Colonic mucosa (tissue), 4 donors: ENCODE measurements around the gene JMJD1C. TPM values are rescaled to one million over a fixed set of nuclear protein-coding genes. Genes with fewer than 3 reads are reported as not detected.

Experiments
- DNase-seq: peaks from one replicate; pipeline ENCODE4 v3.0.0-alpha.2; 2020
- H3K27ac ChIP-seq: fragments of 200-600 bp; one replicate; pipeline ENCODE4 v1.8.0; 2021
- H3K27me3 ChIP-seq: fragments of 200-600 bp; one replicate; pipeline ENCODE4 v1.8.0; 2021
- H3K36me3 ChIP-seq: fragments of 200-600 bp; one replicate; pipeline ENCODE4 v1.8.0; 2021
- H3K4me1 ChIP-seq: fragments of 200-600 bp; one replicate; pipeline ENCODE4 v1.8.0; 2021; ENCODE audit warnings: mild to moderate bottlenecking
- H3K4me3 ChIP-seq: fragments of 200-600 bp; one replicate; pipeline ENCODE4 v1.8.0; 2021
- H3K9ac ChIP-seq, 2 donors: one replicate each; pipeline ENCODE4 v1.7.0; 2013; ENCODE audit warnings: control low read depth in 2 of 2, low read depth in 2 of 2, low read length in 2 of 2
- H3K9me3 ChIP-seq: fragments of 200-600 bp; one replicate; pipeline ENCODE4 v1.8.0; 2021
- intact Hi-C: fragments of 100-400 bp; cut with DNase I; formaldehyde crosslinking; loops from one replicate; pipeline ENCODE4 v1.14.1; 2022
- total RNA-seq, 2 donors: library from RNA; stranded (reverse); fragmentation: NEBNext Ultra II Directional in 1 of 2; extraction: Animal tissue kit (Norgen Biotek cat#: 25700) in 1 of 2; gene quantifications; one replicate each; pipeline ENCODE4 v1.2.1, GENCODE V29; 2021
- TF ChIP-seq, protein P1 (sequence below): fragments of 200-600 bp; IDR thresholded peaks from one replicate; pipeline ENCODE4 v1.8.0; 2022; ENCODE audit warnings: antibody characterized with exemption, mild to moderate bottlenecking
- donor health status: healthy.
- donor health status: DM: no; HTN: no; CAD: no.
- donor health status: DM: no; HTN: no; CAD: no.

Gene JMJD1C
- total RNA-seq, 2 donors from 2014 or later: 37.7 to 72.2 TPM

DNA sequence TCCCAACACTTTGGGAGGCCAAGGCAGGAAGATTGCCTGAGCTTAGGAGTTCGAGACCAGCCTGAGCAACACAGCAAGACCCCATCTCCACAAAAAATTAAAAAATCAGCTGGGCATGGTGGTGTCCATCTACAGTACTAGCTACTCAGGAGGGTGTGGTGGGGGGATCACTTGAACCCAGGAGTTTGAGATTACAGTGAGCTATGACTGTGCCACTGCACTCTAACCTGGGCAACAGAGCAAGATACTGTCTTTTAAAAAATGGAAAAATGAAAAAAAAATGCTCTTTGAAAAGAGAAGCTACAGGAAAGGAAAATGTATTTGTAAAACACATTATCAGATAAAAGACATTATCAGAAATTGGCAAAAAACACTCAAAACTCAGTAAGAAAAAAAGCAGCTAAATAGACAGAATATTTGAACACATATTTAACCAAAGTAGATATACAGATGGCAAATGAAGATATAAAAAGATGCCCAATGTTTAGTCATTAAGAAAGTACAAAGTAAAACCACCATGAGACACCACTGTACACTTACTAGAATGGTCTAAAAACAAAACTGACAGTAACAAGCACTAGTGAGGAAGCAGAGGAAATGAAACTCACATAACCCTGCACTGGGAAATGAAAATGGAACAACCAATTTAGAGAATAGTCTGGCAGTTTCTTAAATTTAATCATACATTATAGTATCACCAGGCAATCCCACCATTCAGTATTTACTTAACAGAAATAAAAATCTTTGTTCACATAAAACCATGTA is 292.1 kb downstream of the JMJD1C start:
- Histone ChIP-seq H3K9ac (no peak overlapping the region), H3K4me3 (no peak overlapping the region), H3K4me1 (no peaks in the 10 kb centered on the region), H3K9me3 (no peaks in the 10 kb centered on the region), H3K36me3 (no peaks in the 10 kb centered on the region), H3K27me3 (no peaks in the 10 kb centered on the region), H3K27ac (no peak overlapping the region)
- DNase-seq: no peak
- TF ChIP-seq, protein P1, sequence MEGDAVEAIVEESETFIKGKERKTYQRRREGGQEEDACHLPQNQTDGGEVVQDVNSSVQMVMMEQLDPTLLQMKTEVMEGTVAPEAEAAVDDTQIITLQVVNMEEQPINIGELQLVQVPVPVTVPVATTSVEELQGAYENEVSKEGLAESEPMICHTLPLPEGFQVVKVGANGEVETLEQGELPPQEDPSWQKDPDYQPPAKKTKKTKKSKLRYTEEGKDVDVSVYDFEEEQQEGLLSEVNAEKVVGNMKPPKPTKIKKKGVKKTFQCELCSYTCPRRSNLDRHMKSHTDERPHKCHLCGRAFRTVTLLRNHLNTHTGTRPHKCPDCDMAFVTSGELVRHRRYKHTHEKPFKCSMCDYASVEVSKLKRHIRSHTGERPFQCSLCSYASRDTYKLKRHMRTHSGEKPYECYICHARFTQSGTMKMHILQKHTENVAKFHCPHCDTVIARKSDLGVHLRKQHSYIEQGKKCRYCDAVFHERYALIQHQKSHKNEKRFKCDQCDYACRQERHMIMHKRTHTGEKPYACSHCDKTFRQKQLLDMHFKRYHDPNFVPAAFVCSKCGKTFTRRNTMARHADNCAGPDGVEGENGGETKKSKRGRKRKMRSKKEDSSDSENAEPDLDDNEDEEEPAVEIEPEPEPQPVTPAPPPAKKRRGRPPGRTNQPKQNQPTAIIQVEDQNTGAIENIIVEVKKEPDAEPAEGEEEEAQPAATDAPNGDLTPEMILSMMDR: no peak
- intact Hi-C loops: no loop called here

DNA sequence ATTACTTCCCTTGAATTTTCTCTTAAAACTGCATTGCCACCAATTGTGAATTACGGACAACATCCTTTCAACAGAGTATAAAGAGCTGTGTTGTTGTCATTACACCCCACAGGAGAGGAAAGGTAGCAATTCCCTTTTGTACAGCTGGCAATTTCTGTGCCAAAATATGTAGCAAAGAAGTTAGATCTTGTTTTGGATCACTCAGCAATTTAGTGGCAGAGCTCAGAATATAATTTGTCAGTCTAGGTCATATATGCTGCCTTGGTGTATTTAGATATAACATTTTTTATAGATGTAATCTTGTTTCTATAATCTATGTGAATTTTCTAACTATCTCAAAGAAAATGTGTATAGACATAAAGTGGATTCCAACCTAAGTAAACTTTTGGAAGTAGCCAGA is 293.9 kb downstream of the JMJD1C start:
- no peaks in the 10 kb centered on the region for H3K4me1 ChIP-seq
- H3K36me3 ChIP-seq: no peaks in the 10 kb centered on the region
- H3K4me3 ChIP-seq: no peak overlapping the region
- DNase-seq: no peak
- intact Hi-C loops: no loop called here
- no peaks in the 10 kb centered on the region for H3K27me3 ChIP-seq
- TF ChIP-seq, protein P1: no peak
- no peak overlapping the region for H3K9ac ChIP-seq
- H3K27ac ChIP-seq: no peak overlapping the region
- no peaks in the 10 kb centered on the region for H3K9me3 ChIP-seq

DNA sequence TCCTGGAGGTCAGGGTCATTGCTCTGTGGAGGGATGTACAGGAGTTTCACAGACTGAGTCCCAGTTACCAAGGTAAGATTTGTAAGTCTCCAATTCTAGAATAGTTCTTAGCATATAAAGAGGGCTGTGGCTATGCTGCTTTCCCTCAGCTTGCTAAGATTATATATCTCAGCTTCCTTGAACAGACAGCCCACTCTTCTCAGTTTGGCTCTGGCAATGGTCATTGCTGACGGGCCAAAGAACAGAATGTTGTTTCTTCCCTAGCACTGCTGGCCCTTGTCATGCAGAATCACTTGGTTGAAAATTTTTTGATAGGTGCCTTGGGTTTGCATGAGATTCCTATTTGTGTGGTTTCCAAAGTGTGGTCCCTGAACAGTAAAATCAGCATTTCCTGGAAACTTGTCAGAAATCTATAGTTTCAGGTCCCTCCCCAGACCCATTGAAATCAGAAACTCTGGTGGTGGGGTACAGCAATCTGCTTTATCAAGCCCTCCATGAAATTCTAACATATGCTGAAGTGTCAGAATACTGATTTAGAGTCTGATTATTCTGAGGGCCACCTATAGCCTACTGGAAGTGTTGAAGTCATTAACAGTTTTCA is 294.4 kb downstream of the JMJD1C start:
- TF ChIP-seq, protein P1: no peak
- Histone ChIP-seq H3K4me3 (no peak overlapping the region), H3K9me3 (no peaks in the 10 kb centered on the region), H3K4me1 (no peaks in the 10 kb centered on the region), H3K36me3 (no peaks in the 10 kb centered on the region), H3K9ac (no peak overlapping the region), H3K27me3 (no peaks in the 10 kb centered on the region), H3K27ac (no peak overlapping the region)
- DNase-seq: no peak
- intact Hi-C loops: no loop called here

DNA sequence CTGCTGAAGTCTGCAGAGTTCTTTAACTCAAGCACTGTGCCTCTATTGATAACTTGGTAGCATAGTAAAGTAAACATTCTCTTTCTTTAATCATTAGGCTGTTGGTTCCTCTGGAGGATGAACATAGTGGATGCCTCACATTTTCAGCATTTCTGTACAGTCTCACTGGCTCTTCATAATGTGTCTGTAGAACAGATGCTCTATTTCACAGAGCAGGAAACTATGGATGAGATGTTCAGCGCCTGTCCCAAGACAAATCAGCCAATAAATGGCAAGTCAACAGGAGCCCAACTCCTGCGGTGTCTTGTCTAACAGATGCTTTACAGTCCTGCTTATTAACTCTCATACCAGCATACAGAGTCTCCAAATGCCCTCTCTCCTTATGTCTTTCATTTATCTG is 296.2 kb downstream of the JMJD1C start:
- no peaks in the 10 kb centered on the region for H3K36me3 ChIP-seq
- DNase-seq: no peak
- no peak overlapping the region for H3K4me3 ChIP-seq
- intact Hi-C loops: loop anchor here (5.0 kb wide), 2 partner anchors 458 to 553 kb away; no protein-coding TSS in a partner anchor
- no peak overlapping the region for H3K9ac ChIP-seq
- no peaks in the 10 kb centered on the region for H3K4me1 ChIP-seq
- no peaks in the 10 kb centered on the region for H3K27me3 ChIP-seq
- H3K9me3 ChIP-seq: no peaks in the 10 kb centered on the region
- TF ChIP-seq, protein P1: no peak
- no peak overlapping the region for H3K27ac ChIP-seq

DNA sequence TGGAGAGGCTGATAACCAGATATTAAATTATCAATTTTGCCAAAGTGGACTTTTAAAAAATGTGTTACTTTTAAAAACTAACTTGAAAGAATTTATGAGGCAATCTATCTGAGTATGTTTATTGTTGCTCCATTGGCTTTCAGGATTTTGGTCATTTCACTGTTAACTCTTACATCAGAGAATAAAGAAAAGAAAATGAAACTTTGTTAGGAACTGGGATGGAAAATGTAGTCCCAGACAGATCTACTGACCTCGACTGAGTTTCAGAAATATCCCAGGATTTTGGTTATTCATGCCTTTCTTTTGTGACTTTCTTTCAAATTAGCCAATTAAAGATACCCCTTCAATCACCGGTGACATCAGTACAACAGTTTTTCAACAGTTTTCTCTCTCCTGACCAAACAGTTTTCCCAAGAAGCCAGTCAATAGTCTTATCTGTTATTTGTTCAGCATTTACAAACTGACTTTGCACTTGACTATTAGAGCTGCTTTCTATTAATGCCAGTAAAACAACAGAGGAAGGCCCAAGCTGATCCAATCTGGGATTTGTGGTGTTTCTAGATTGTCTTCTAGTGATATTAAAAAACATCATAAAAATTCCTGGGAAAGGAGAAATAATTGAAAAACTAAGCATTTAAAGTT is 296.8 kb downstream of the JMJD1C start:
- no peak overlapping the region for H3K27ac ChIP-seq
- no peaks in the 10 kb centered on the region for H3K27me3 ChIP-seq

More for the DNA sequence above, 296.8 kb downstream of the JMJD1C start:
- intact Hi-C loops: loop anchor here (5.0 kb wide), 2 partner anchors 458 to 553 kb away; no protein-coding TSS in a partner anchor
- Histone ChIP-seq H3K4me3 (no peak overlapping the region), H3K9me3 (no peaks in the 10 kb centered on the region), H3K9ac (no peak overlapping the region), H3K36me3 (no peaks in the 10 kb centered on the region), H3K4me1 (no peaks in the 10 kb centered on the region)
- TF ChIP-seq, protein P1: no peak
- no peak for DNase-seq
